Hepatocyte (in vitro differentiated cells): Measurements from ENCODE around the gene MYBPC1. TPM values are rescaled to one million over a fixed set of nuclear protein-coding genes. Genes with fewer than 3 reads are reported as not detected.
"Not testable (repeated sequence)": the region's sequence is repeated elsewhere in the genome, so short reads cannot be mapped to it uniquely, and the experiment has no call there.

ENCODE experiments used
- DNase-seq: peaks from one replicate; pipeline ENCODE4 v3.0.0-alpha.2; 2016; ENCODE audit warnings: low spot score
- H2AFZ ChIP-seq: fragments of 200-600 bp; sonication (generic); 2 replicates; pipeline ENCODE4 v1.6.0; 2016; ENCODE audit warnings: antibody characterized with exemption, mild to moderate bottlenecking
- H3K27ac ChIP-seq: fragments of 200-600 bp; sonication (generic); 2 replicates; pipeline ENCODE4 v1.5.1; 2016; ENCODE audit warnings: mild to moderate bottlenecking
- H3K27me3 ChIP-seq: fragments of 200-600 bp; sonication (generic); 2 replicates; pipeline ENCODE4 v1.6.1; 2016
- H3K36me3 ChIP-seq: fragments of 200-600 bp; sonication (generic); replicated peaks from 2 replicates; pipeline ENCODE4 v1.5.1; 2016; ENCODE audit warnings: low read depth; ENCODE audit not compliant: insufficient read depth
- H3K4me1 ChIP-seq: fragments of 200-600 bp; sonication (generic); 2 replicates; pipeline ENCODE4 v1.5.1; 2016; ENCODE audit warnings: mild to moderate bottlenecking, moderate library complexity; ENCODE audit not compliant: insufficient read depth
- H3K4me2 ChIP-seq: fragments of 200-600 bp; sonication (generic); 2 replicates; pipeline ENCODE4 v1.6.0; 2016
- H3K4me3 ChIP-seq: fragments of 200-600 bp; sonication (generic); 2 replicates; pipeline ENCODE4 v1.5.1; 2016; ENCODE audit warnings: mild to moderate bottlenecking
- H3K79me2 ChIP-seq: fragments of 200-600 bp; sonication (generic); 2 replicates; pipeline ENCODE4 v1.6.0; 2017; ENCODE audit warnings: mild to moderate bottlenecking
- H3K9me2 ChIP-seq: fragments of 200-600 bp; sonication (generic); replicated peaks from 2 replicates; pipeline ENCODE4 v1.6.0; 2017; ENCODE audit warnings: mild to moderate bottlenecking; ENCODE audit not compliant: insufficient read depth
- H3K9me3 ChIP-seq: fragments of 200-600 bp; sonication (generic); 2 replicates; pipeline ENCODE4 v1.5.1; 2016; ENCODE audit warnings: low read depth, mild to moderate bottlenecking
- H4K20me1 ChIP-seq: fragments of 200-600 bp; sonication (generic); 2 replicates; pipeline ENCODE4 v1.6.0; 2016; ENCODE audit warnings: mild to moderate bottlenecking; ENCODE audit not compliant: insufficient read depth, poor library complexity, severe bottlenecking
- CTCF ChIP-seq: fragments of 200-600 bp; sonication (generic); IDR thresholded peaks from 2 replicates; pipeline ENCODE4 v1.5.1; 2016; ENCODE audit warnings: antibody characterized with exemption, mild to moderate bottlenecking; ENCODE audit not compliant: poor library complexity
- EZH2 ChIP-seq: fragments of 200-600 bp; sonication (generic); IDR thresholded peaks from 2 replicates; pipeline ENCODE4 v1.6.1; 2016; ENCODE audit warnings: antibody characterized with exemption, mild to moderate bottlenecking, borderline replicate concordance
- EZH2phosphoT487 ChIP-seq: fragments of 200-600 bp; sonication (generic); IDR thresholded peaks from one replicate; pipeline ENCODE4 v1.6.1; 2018; ENCODE audit warnings: antibody characterized with exemption, mild to moderate bottlenecking, low read depth, moderate library complexity; ENCODE audit not compliant: unreplicated experiment, severe bottlenecking
- WGBS: methylation state at CpG from one replicate; pipeline ENCODE4 v1.1.6; 2016; ENCODE audit warnings: low lambda C conversion rate; ENCODE audit errors: missing lambda C conversion rate; 5-methylcytosine and 5-hydroxymethylcytosine counted together
- polyA plus RNA-seq: library from polyadenylated mRNA; unstranded; fragments of >200 nt; fragmentation: Nextera tagmentation; extraction: Ambion mirVana; gene quantifications from 2 replicates; pipeline ENCODE4 v1.2.1, GENCODE V29; 2016
- total RNA-seq: library from RNA; depleted of rRNA; stranded (reverse); fragments of >200 nt; gene quantifications from 2 replicates; pipeline ENCODE4 v1.2.3, GENCODE V29; 2014

Gene MYBPC1
- total and polyA plus RNA-seq, 2 experiments from 2014 or later, result 1.7 to 3.4 TPM

- no peak for DNase-seq
- no peaks in the 10 kb centered on the region for H3K4me1 ChIP-seq
- no peak for TF ChIP-seq EZH2
- TF ChIP-seq EZH2phosphoT487, result no peak
- no peak for TF ChIP-seq CTCF
- H2AFZ ChIP-seq, result no peak overlapping the region
- no peak overlapping the region for H3K27ac ChIP-seq
- H3K36me3 ChIP-seq, result no peaks in the 10 kb centered on the region
- 88% methylated on average over 6 of the region's 6 CpGs for WGBS
- H4K20me1 ChIP-seq, result no peaks in the 10 kb centered on the region
- H3K4me3 ChIP-seq, result no peak overlapping the region
- H3K27me3 ChIP-seq, result no peaks in the 10 kb centered on the region
- no peaks in the 10 kb centered on the region for H3K9me2 ChIP-seq
- no peaks in the 10 kb centered on the region for H3K79me2 ChIP-seq
- H3K9me3 ChIP-seq, result no peaks in the 10 kb centered on the region
- no peak overlapping the region for H3K4me2 ChIP-seq
Observed at GRCh38 chr12:101671157-101671791, 76.5 kb downstream of the MYBPC1 start.

- no peaks in the 10 kb centered on the region for H3K4me1 ChIP-seq
- H3K4me3 ChIP-seq, result no peak overlapping the region
- TF ChIP-seq CTCF (no peak), EZH2phosphoT487 (no peak), EZH2 (no peak)
- no peak for DNase-seq
- no peaks in the 10 kb centered on the region for H3K79me2 ChIP-seq
- H3K27ac ChIP-seq, result no peak overlapping the region
- H3K4me2 ChIP-seq, result no peak overlapping the region
- H3K9me2 ChIP-seq, result no peaks in the 10 kb centered on the region
- WGBS, result 93% methylated on average over 4 of the region's 4 CpGs
- no peaks in the 10 kb centered on the region for H3K36me3 ChIP-seq
- no peaks in the 10 kb centered on the region for H4K20me1 ChIP-seq
- no peaks in the 10 kb centered on the region for H3K9me3 ChIP-seq
- H2AFZ ChIP-seq, result no peak overlapping the region
- H3K27me3 ChIP-seq, result no peaks in the 10 kb centered on the region
Observed at GRCh38 chr12:101671833-101672232, 77.1 kb downstream of the MYBPC1 start.

- Histone ChIP-seq H4K20me1 (no peaks in the 10 kb centered on the region), H3K4me2 (no peak overlapping the region), H3K9me3 (no peaks in the 10 kb centered on the region), H3K79me2 (no peaks in the 10 kb centered on the region), H3K9me2 (no peaks in the 10 kb centered on the region), H3K4me1 (no peaks in the 10 kb centered on the region), H3K4me3 (no peak overlapping the region), H3K27ac (no peak overlapping the region), H3K27me3 (no peaks in the 10 kb centered on the region), H2AFZ (no peak overlapping the region), H3K36me3 (no peaks in the 10 kb centered on the region)
- no peak for DNase-seq
- TF ChIP-seq EZH2phosphoT487 (no peak), CTCF (no peak), EZH2 (no peak)
- 87% methylated on average over 2 of the region's 2 CpGs for WGBS
Observed at GRCh38 chr12:101675555-101675954, 80.8 kb downstream of the MYBPC1 start.

GRCh38 chr12:101676497-101676896, 81.7 kb downstream of the MYBPC1 start:
- not testable (repeated sequence) for H3K27me3 ChIP-seq, H4K20me1 ChIP-seq, H3K36me3 ChIP-seq, DNase-seq, H3K4me1 ChIP-seq, H3K9me2 ChIP-seq, H3K27ac ChIP-seq, H3K9me3 ChIP-seq, H3K79me2 ChIP-seq, H3K4me2 ChIP-seq, H3K4me3 ChIP-seq, H2AFZ ChIP-seq
- WGBS, result 73% methylated on average over 3 of the region's 3 CpGs
